GM23248 (cell line): ENCODE results near the gene ERG. TPM values are rescaled to one million over a fixed set of nuclear protein-coding genes. Genes with fewer than 3 reads are reported as not detected.

Source experiments
- DNase-seq: peaks from one replicate; pipeline ENCODE4 v3.0.0-alpha.2; 2015
- H2AFZ ChIP-seq: fragments of 200-600 bp; sonication (generic); 2 replicates; pipeline ENCODE4 v1.6.1; 2016; ENCODE audit warnings: antibody characterized with exemption
- H3F3A ChIP-seq: fragments of 200-600 bp; sonication (generic); 2 replicates; pipeline ENCODE4 v1.6.1; 2016; ENCODE audit warnings: mild to moderate bottlenecking, antibody characterized with exemption, mixed run types; ENCODE audit not compliant: insufficient read depth
- H3K27ac ChIP-seq: fragments of 200-600 bp; sonication (generic); 2 replicates; pipeline ENCODE4 v1.5.1; 2016; ENCODE audit warnings: mild to moderate bottlenecking
- H3K27me3 ChIP-seq: fragments of 200-600 bp; sonication (generic); replicated peaks from 2 replicates; pipeline ENCODE4 v1.6.1; 2016; ENCODE audit warnings: mild to moderate bottlenecking; ENCODE audit not compliant: insufficient read depth
- H3K36me3 ChIP-seq: fragments of 200-600 bp; sonication (generic); 2 replicates; pipeline ENCODE4 v1.6.1; 2016; ENCODE audit warnings: low read depth, mild to moderate bottlenecking
- H3K4me1 ChIP-seq: fragments of 200-600 bp; sonication (generic); 2 replicates; pipeline ENCODE4 v1.6.1; 2016; ENCODE audit warnings: mild to moderate bottlenecking; ENCODE audit not compliant: insufficient read depth
- H3K4me2 ChIP-seq: fragments of 200-600 bp; sonication (generic); one replicate; pipeline ENCODE4 v1.6.1; 2016; ENCODE audit warnings: mild to moderate bottlenecking; ENCODE audit not compliant: unreplicated experiment
- H3K4me3 ChIP-seq: fragments of 200-600 bp; sonication (generic); 2 replicates; pipeline ENCODE4 v1.5.1; 2016; ENCODE audit warnings: mild to moderate bottlenecking
- H3K79me2 ChIP-seq: fragments of 200-600 bp; sonication (generic); 2 replicates; pipeline ENCODE4 v1.6.1; 2016; ENCODE audit warnings: mild to moderate bottlenecking; ENCODE audit not compliant: insufficient read depth
- H3K9ac ChIP-seq: fragments of 200-600 bp; sonication (generic); 2 replicates; pipeline ENCODE4 v1.6.1; 2016; ENCODE audit warnings: mild to moderate bottlenecking
- H3K9me2 ChIP-seq: fragments of 200-600 bp; sonication (generic); 2 replicates; pipeline ENCODE4 v1.6.1; 2016; ENCODE audit warnings: mixed run types, mild to moderate bottlenecking, moderate library complexity; ENCODE audit not compliant: insufficient read depth
- H3K9me3 ChIP-seq: fragments of 200-600 bp; sonication (generic); one replicate; pipeline ENCODE4 v1.6.1; 2017; ENCODE audit warnings: low read depth
- H4K20me1 ChIP-seq: fragments of 200-600 bp; sonication (generic); 2 replicates; pipeline ENCODE4 v1.6.0; 2016; ENCODE audit not compliant: insufficient read depth
- EZH2 ChIP-seq: fragments of 200-600 bp; sonication (generic); IDR thresholded peaks from 2 replicates; pipeline ENCODE4 v1.6.1; 2018; ENCODE audit warnings: antibody characterized with exemption, mild to moderate bottlenecking; ENCODE audit not compliant: insufficient read depth, poor library complexity, severe bottlenecking
- EZH2phosphoT487 ChIP-seq: fragments of 200-600 bp; sonication (generic); IDR thresholded peaks from 2 replicates; pipeline ENCODE4 v1.6.1; 2018; ENCODE audit warnings: antibody characterized with exemption, moderate library complexity, mild to moderate bottlenecking, low read depth; ENCODE audit not compliant: insufficient read depth
- WGBS, 2 experiments: methylation state at CpG; one replicate each; pipeline ENCODE4 v1.1.6; 2015 to 2017; ENCODE audit warnings: low lambda C conversion rate in 2 of 2, low coverage in 1 of 2; ENCODE audit errors: missing lambda C conversion rate in 2 of 2; 5-methylcytosine and 5-hydroxymethylcytosine counted together
- in situ Hi-C: fragments of 300-500 bp; cut with MboI; formaldehyde crosslinking; loops from 2 replicates; pipeline ENCODE4 v1.15.0; 2020
- polyA plus RNA-seq: library from polyadenylated mRNA; unstranded; fragments of >200 nt; fragmentation: Nextera tagmentation; extraction: Ambion mirVana; gene quantifications from 2 replicates; pipeline ENCODE4 v1.2.1, GENCODE V29; 2016
- total RNA-seq: library from RNA; depleted of rRNA; stranded (reverse); fragments of >200 nt; shearing (Covaris generic); gene quantifications from 2 replicates; pipeline ENCODE4 v1.2.3, GENCODE V29; 2014

The ERG gene
- total and polyA plus RNA-seq, 2 experiments from 2014 or later = 0.76 to 1.3 TPM

- H3K4me1 ChIP-seq = peaks cover 27% of the 10 kb centered on the region
- TF ChIP-seq EZH2phosphoT487 = no peak
- no peak for TF ChIP-seq EZH2
- no peak overlapping the region for H3K4me2 ChIP-seq
- H3K4me3 ChIP-seq = no peak overlapping the region
- no peaks in the 10 kb centered on the region for H3K36me3 ChIP-seq
- no peaks in the 10 kb centered on the region for H3K27me3 ChIP-seq
- 83 to 87% methylated on average over 10 of the region's 10 CpGs for WGBS, 2 experiments
- no peaks in the 10 kb centered on the region for H4K20me1 ChIP-seq
- no peaks in the 10 kb centered on the region for H3K79me2 ChIP-seq
- no peaks in the 10 kb centered on the region for H3K9me3 ChIP-seq
- 0 out of 2 replicates have a peak, but pooled peaks cover 7% of the 10 kb centered on the region for H3F3A ChIP-seq
- no peaks in the 10 kb centered on the region for H3K9me2 ChIP-seq
- H3K27ac ChIP-seq = no peak overlapping the region
- H3K9ac ChIP-seq = no peak overlapping the region
- DNase-seq = no peak
- in situ Hi-C loops = no loop called here
- H2AFZ ChIP-seq = no peak overlapping the region
These were observed 10.2 kb downstream of the ERG start for GRCh38 chr21:38487901-38488639.

GRCh38 chr21:38486706-38487105 lies 11.6 kb downstream of the ERG start:
- Histone ChIP-seq H2AFZ (no peak overlapping the region), H3F3A (0 out of 2 replicates have a peak, but pooled peaks cover 7% of the 10 kb centered on the region), H3K9me3 (no peaks in the 10 kb centered on the region), H4K20me1 (no peaks in the 10 kb centered on the region), H3K79me2 (no peaks in the 10 kb centered on the region), H3K4me2 (peak overlapping the region; percentile 59), H3K36me3 (no peaks in the 10 kb centered on the region), H3K9ac (no peak overlapping the region), H3K27me3 (no peaks in the 10 kb centered on the region), H3K4me1 (peaks cover 28% of the 10 kb centered on the region), H3K4me3 (no peak overlapping the region), H3K27ac (no peak overlapping the region), H3K9me2 (no peaks in the 10 kb centered on the region)
- TF ChIP-seq EZH2 (no peak), EZH2phosphoT487 (no peak)
- DNase-seq = peak; percentile 7
- WGBS, 2 experiments = 93 to 96% methylated on average over 6 of the region's 6 CpGs
- in situ Hi-C loops = no loop called here

- H3K9ac ChIP-seq = no peak overlapping the region
- H3K27me3 ChIP-seq = no peaks in the 10 kb centered on the region
- peaks cover 28% of the 10 kb centered on the region for H3K4me1 ChIP-seq
- no peak overlapping the region for H3K27ac ChIP-seq
- no peaks in the 10 kb centered on the region for H3K79me2 ChIP-seq
- no peak overlapping the region for H2AFZ ChIP-seq
- H3K4me2 ChIP-seq = peak overlapping the region; percentile 59
- DNase-seq = peak; percentile 83
- no peak overlapping the region for H3K4me3 ChIP-seq
- no peaks in the 10 kb centered on the region for H4K20me1 ChIP-seq
- H3F3A ChIP-seq = 0 out of 2 replicates have a peak, but pooled peaks cover 7% of the 10 kb centered on the region
- in situ Hi-C loops = no loop called here
- 48 to 50% methylated on average over 5 of the region's 5 CpGs for WGBS, 2 experiments
- no peaks in the 10 kb centered on the region for H3K36me3 ChIP-seq
- no peaks in the 10 kb centered on the region for H3K9me3 ChIP-seq
- no peaks in the 10 kb centered on the region for H3K9me2 ChIP-seq
- TF ChIP-seq EZH2 (no peak), EZH2phosphoT487 (no peak)
These were observed 12.1 kb downstream of the ERG start for GRCh38 chr21:38486221-38486620.

- H3K27ac ChIP-seq = no peak overlapping the region
- no peak overlapping the region for H3K9ac ChIP-seq
- H3K9me3 ChIP-seq = no peaks in the 10 kb centered on the region
- TF ChIP-seq EZH2phosphoT487 (no peak), EZH2 (no peak)
- H3K36me3 ChIP-seq = no peaks in the 10 kb centered on the region
- no peaks in the 10 kb centered on the region; the same call in 1 of the 2 replicates for H3K27me3 ChIP-seq
- in situ Hi-C loops = no loop called here
- H3K4me3 ChIP-seq = no peak overlapping the region
- no peak for DNase-seq
- 93 to 95% methylated on average over 12 of the region's 12 CpGs for WGBS, 2 experiments
- H3K4me1 ChIP-seq = peaks cover 27% of the 10 kb centered on the region
- H2AFZ ChIP-seq = no peak overlapping the region
- no peaks in the 10 kb centered on the region for H3K79me2 ChIP-seq
- no peak overlapping the region for H3K4me2 ChIP-seq
- H3K9me2 ChIP-seq = no peaks in the 10 kb centered on the region
- 0 out of 2 replicates have a peak, but pooled peaks cover 7% of the 10 kb centered on the region for H3F3A ChIP-seq
- H4K20me1 ChIP-seq = no peaks in the 10 kb centered on the region
These were observed 18.4 kb downstream of the ERG start for GRCh38 chr21:38479641-38480525.
